Dermis blood vessel endothelial cell (primary cell): ENCODE measurements around the gene SPAG17. TPM values are rescaled to one million over a fixed set of nuclear protein-coding genes. Genes with fewer than 3 reads are reported as not detected.

Experiments
- DNase-seq: peaks from one replicate; pipeline ENCODE4 v3.0.0; 2010
- total RNA-seq: library from RNA; depleted of rRNA; stranded (reverse); fragments of >200 nt; gene quantifications from 2 replicates; pipeline ENCODE4 v1.2.3, GENCODE V29; 2014

Gene SPAG17
- total RNA-seq, 1 donor from 2014 or later, result 0.51 TPM

GRCh38 chr1:118117521-118117920, 67.5 kb downstream of the SPAG17 start:
- no peak for DNase-seq

- DNase-seq, result no peak
Observed at GRCh38 chr1:118116909-118117308, 68.1 kb downstream of the SPAG17 start.

GRCh38 chr1:118116401-118116800, 68.6 kb downstream of the SPAG17 start:
- DNase-seq, result no peak

- no peak for DNase-seq
Observed at GRCh38 chr1:118115567-118116295, 69.3 kb downstream of the SPAG17 start.

- no peak for DNase-seq
Observed at GRCh38 chr1:118113261-118113660, 71.8 kb downstream of the SPAG17 start.

GRCh38 chr1:118110580-118110979, 74.4 kb downstream of the SPAG17 start:
- DNase-seq, result no peak

- no peak for DNase-seq
Observed at GRCh38 chr1:118104951-118105350, 80.1 kb downstream of the SPAG17 start.

- DNase-seq, result no peak
Observed at GRCh38 chr1:118102445-118102844, 82.6 kb downstream of the SPAG17 start.

GRCh38 chr1:118101999-118102398, 83.0 kb downstream of the SPAG17 start:
- DNase-seq, result no peak

GRCh38 chr1:118101515-118101844, 83.5 kb downstream of the SPAG17 start:
- DNase-seq, result no peak

- no peak for DNase-seq
Observed at GRCh38 chr1:118100686-118101514, 84.1 kb downstream of the SPAG17 start.

GRCh38 chr1:118099686-118100085, 85.3 kb downstream of the SPAG17 start:
- no peak for DNase-seq

- DNase-seq, result no peak
Observed at GRCh38 chr1:118097622-118098348, 87.2 kb downstream of the SPAG17 start.

GRCh38 chr1:118093017-118093416, 92.0 kb downstream of the SPAG17 start:
- no peak for DNase-seq

GRCh38 chr1:118090130-118090529, 94.9 kb downstream of the SPAG17 start:
- DNase-seq, result no peak

- DNase-seq, result no peak
Observed at GRCh38 chr1:118085365-118085764, 99.7 kb downstream of the SPAG17 start.

- DNase-seq, result no peak
Observed at GRCh38 chr1:118084400-118084799, 100.6 kb downstream of the SPAG17 start.

- no peak for DNase-seq
Observed at GRCh38 chr1:118082984-118083383, 102.0 kb downstream of the SPAG17 start.

GRCh38 chr1:118081387-118081786, 103.6 kb downstream of the SPAG17 start:
- DNase-seq, result no peak

- peak; percentile 53 for DNase-seq
Observed at GRCh38 chr1:118077331-118078045, 107.5 kb downstream of the SPAG17 start.

- no peak for DNase-seq
Observed at GRCh38 chr1:118075116-118075515, 109.9 kb downstream of the SPAG17 start.

- DNase-seq, result no peak
Observed at GRCh38 chr1:118073648-118074435, 111.2 kb downstream of the SPAG17 start.
